Gastroesophageal sphincter (tissue), 4 donors: Measurements from ENCODE around the gene DLAT. TPM values are rescaled to one million over a fixed set of nuclear protein-coding genes. Genes with fewer than 3 reads are reported as not detected.

ENCODE experiments used
- ATAC-seq: fragments of 150-250 bp; one replicate; pipeline ENCODE4 v1.9.1; 2016; ENCODE audit warnings: mild to moderate bottlenecking, moderate library complexity
- H3K27ac ChIP-seq, 4 donors: fragments of 200-600 bp; sonication (generic) in 3 of 4; 1 replicate in 3 of 4; 2 replicates in 1 of 4; pipeline ENCODE4 v1.5.1; 2016 to 2019
- H3K27me3 ChIP-seq: fragments of 200-600 bp; sonication (generic); one replicate; pipeline ENCODE4 v1.5.1; 2019
- H3K36me3 ChIP-seq, 2 donors: fragments of 200-600 bp; sonication (generic); one replicate each; pipeline ENCODE4 v1.5.1; 2019; ENCODE audit warnings: control low read depth in 1 of 2
- H3K4me1 ChIP-seq, 3 donors: fragments of 200-600 bp; sonication (generic); 1 replicate in 2 of 3; 2 replicates in 1 of 3; pipeline ENCODE4 v1.5.1; 2016 to 2019; ENCODE audit warnings: control low read depth in 2 of 3
- H3K4me3 ChIP-seq, 2 donors: fragments of 200-600 bp; sonication (generic); one replicate each; pipeline ENCODE4 v1.5.1; 2019; ENCODE audit warnings: mild to moderate bottlenecking in 1 of 2, moderate library complexity in 1 of 2
- H3K9me3 ChIP-seq, 3 donors: fragments of 200-600 bp; sonication (generic); one replicate each; pipeline ENCODE4 v1.5.1; 2017 to 2019; ENCODE audit warnings: control low read depth in 2 of 3
- EP300 ChIP-seq: sonication (generic); formaldehyde crosslinking; IDR thresholded peaks from one replicate; pipeline ENCODE4 v1.6.1; 2017; ENCODE audit warnings: antibody characterized with exemption, mild to moderate bottlenecking
- POLR2A ChIP-seq, 2 donors: fragments of 450-650 bp; IDR thresholded peaks; one replicate each; pipeline ENCODE4 v1.6.1; 2017; ENCODE audit warnings: antibody characterized with exemption in 2 of 2, mild to moderate bottlenecking in 2 of 2, moderate library complexity in 1 of 2
- POLR2AphosphoS5 ChIP-seq: sonication (generic); formaldehyde crosslinking; IDR thresholded peaks from one replicate; pipeline ENCODE4 v1.6.1; 2017; ENCODE audit warnings: antibody characterized with exemption
- WGBS, 2 donors: methylation state at CpG; one replicate each; pipeline ENCODE4 v1.1.5; 2018; ENCODE audit warnings: low coverage in 1 of 2; 5-methylcytosine and 5-hydroxymethylcytosine counted together
- total RNA-seq, 4 donors: library from RNA; depleted of rRNA; stranded (reverse); fragments of >200 nt; gene quantifications; one replicate each; pipeline ENCODE4 v1.1.0, GENCODE V29; 2016
- TF ChIP-seq, protein P1 (sequence below), 4 experiments: fragments of 200-600 bp in 2 of 4; fragments of 450-650 bp in 2 of 4; sonication (generic) in 1 of 4; IDR thresholded peaks; one replicate each; pipeline ENCODE4 v1.5.1; 2017 to 2019; ENCODE audit warnings: antibody characterized with exemption in 4 of 4, mild to moderate bottlenecking in 2 of 4, moderate library complexity in 2 of 4

Gene DLAT
- 10 to 100 TPM; 18.2 to 38.6 (median 32.1) TPM for total RNA-seq

DNA sequence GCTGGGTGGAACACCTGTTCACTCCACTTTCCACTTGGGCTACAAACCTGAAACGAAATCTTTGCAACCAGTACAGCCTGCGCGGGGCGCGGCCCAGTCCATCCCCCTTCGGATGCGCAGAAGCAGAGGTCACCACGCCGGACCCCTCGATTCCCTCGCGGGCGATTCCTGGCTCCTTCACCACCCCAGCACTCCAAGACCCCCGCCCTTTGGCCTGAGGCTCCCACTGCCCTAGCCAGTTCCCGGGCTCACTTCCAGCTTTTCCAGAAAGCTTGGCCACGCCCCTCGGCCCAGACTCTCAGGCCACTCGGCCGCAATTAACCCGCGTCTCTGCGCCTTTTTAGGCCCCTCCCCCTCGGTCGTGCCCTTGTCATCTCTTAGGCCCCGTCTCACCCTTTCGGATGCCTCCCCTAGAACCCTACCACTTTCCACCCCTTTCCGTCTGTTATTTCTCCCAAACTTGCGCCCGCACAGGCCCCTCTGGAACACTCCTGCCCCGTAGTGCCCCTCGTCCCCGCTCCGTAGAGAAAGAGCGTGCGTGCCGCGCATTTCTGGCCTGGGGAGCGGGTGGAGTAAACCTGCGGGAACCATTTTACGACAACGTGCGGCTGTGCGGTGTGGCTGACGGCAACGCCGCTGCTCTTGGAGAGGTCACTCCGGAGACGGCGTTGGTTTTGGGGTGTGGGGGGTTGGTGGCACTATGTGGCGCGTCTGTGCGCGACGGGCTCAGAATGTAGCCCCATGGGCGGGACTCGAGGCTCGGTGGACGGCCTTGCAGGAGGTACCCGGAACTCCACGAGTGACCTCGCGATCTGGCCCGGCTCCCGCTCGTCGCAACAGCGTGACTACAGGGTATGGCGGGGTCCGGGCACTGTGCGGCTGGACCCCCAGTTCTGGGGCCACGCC, at the start of gene DLAT:
DLAT (plus strand) TSS at position 636 of the 906 bp plus-strand sequence; CDS start at position 701, 65 bp downstream.
- 0% methylated on average over 15 to 27 of the region's 71 CpGs for WGBS, 2 donors
- H3K9me3 ChIP-seq: no peaks in the 10 kb centered on the region
- ATAC-seq: peak; percentile 94
- H3K27ac ChIP-seq: peak within 1 kb of the TSS; percentile 48 to 95 (median 91)
- peaks cover 2 to 32% (median 5%) of the 10 kb centered on the region in 3 donors for H3K4me1 ChIP-seq
- no peaks in the 10 kb centered on the region for H3K27me3 ChIP-seq
- peak within 1 kb of the TSS; percentile 78 to 94 for H3K4me3 ChIP-seq
- TF ChIP-seq EP300 (no peak), POLR2AphosphoS5 (peak; percentile 68), POLR2A (IDR thresholded peaks at IDR 0.05) (peak; percentile 37 to 46)
- TF ChIP-seq, protein P1, sequence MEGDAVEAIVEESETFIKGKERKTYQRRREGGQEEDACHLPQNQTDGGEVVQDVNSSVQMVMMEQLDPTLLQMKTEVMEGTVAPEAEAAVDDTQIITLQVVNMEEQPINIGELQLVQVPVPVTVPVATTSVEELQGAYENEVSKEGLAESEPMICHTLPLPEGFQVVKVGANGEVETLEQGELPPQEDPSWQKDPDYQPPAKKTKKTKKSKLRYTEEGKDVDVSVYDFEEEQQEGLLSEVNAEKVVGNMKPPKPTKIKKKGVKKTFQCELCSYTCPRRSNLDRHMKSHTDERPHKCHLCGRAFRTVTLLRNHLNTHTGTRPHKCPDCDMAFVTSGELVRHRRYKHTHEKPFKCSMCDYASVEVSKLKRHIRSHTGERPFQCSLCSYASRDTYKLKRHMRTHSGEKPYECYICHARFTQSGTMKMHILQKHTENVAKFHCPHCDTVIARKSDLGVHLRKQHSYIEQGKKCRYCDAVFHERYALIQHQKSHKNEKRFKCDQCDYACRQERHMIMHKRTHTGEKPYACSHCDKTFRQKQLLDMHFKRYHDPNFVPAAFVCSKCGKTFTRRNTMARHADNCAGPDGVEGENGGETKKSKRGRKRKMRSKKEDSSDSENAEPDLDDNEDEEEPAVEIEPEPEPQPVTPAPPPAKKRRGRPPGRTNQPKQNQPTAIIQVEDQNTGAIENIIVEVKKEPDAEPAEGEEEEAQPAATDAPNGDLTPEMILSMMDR (IDR thresholded peaks at IDR 0.05): no peak
- peaks cover 1 to 49% of the 10 kb centered on the region in 2 donors for H3K36me3 ChIP-seq

DNA sequence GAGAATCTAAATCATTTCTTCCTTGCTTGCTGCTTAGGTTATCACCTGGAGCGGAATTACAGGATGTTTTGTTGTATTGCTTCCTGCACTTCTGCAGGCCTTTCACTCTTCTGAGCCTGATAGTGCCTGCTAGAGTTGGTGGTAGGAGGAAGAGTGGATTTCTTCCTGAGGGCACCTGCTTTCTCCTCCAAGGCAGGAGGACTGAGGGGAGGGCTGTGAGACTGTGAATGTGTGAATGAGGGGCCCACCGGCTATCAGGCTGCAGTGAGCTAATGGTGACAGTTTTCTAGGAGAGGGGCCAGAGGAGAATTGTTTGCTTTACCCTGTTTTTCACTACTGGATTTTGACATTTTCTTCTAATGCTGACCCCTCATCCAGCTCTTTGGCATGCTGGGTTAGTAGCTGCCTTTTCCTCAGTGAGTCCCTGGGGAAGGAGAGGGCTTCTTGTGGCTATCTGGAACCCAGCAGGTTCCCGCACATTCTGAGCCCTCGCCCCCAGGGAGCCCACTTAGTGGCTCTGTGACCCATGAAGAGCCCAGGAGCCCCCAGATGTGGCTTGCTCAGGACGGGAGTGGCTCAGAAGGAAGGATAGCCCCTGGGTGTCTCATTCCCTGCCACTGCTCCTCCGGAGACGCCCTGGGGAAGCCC, 49.0 kb upstream of the DLAT start:
- Histone ChIP-seq H3K4me1 (peaks cover 3 to 56% (median 18%) of the 10 kb centered on the region in 3 donors), H3K27ac (peak overlapping the region; percentile 88 to 98 (median 94)), H3K27me3 (no peaks in the 10 kb centered on the region), H3K4me3 (peak overlapping the region in 1 of 2 donors; percentile 72), H3K9me3 (no peaks in the 10 kb centered on the region), H3K36me3 (peaks cover 0 to 23% of the 10 kb centered on the region in 2 donors)
- WGBS, 2 donors: 44 to 70% methylated on average over 2 of the region's 7 CpGs
- no peak for ATAC-seq
- TF ChIP-seq, protein P1 (IDR thresholded peaks at IDR 0.05): no peak
- no peak for TF ChIP-seq EP300
- no peak for TF ChIP-seq POLR2A (IDR thresholded peaks at IDR 0.05)
- no peak for TF ChIP-seq POLR2AphosphoS5

DNA sequence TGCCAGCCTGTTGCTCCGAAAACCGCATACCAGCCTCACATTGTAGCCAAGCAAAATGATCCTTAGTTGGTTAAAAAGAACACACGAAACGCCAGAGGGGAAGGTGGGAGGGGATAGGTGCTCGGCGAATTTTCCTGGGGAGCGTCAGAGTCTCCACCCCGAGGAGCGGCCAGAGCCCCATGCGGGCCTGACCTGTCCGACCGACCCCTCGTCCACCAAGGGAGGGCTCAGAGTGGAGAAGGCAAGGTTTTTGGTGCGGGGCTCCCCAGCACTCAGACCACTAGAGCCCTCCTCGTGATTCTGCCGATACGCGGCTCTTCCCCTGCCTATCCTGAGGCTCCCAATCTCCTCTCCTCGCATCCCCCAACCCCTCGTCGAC, 48.5 kb upstream of the DLAT start:
- Histone ChIP-seq H3K27me3 (no peaks in the 10 kb centered on the region), H3K4me1 (peaks cover 4 to 61% (median 18%) of the 10 kb centered on the region in 3 donors), H3K4me3 (peak overlapping the region; percentile 72 to 77), H3K27ac (peak overlapping the region; percentile 88 to 98 (median 94)), H3K36me3 (peaks cover 0 to 28% of the 10 kb centered on the region in 2 donors), H3K9me3 (no peaks in the 10 kb centered on the region)
- WGBS, 2 donors: 2 to 3% methylated on average over 10 to 12 of the region's 21 CpGs
- peak; percentile 80 for ATAC-seq
- TF ChIP-seq POLR2A (IDR thresholded peaks at IDR 0.05) (peak; percentile 13 to 30), POLR2AphosphoS5 (peak; percentile 70), EP300 (no peak)
- TF ChIP-seq, protein P1 (IDR thresholded peaks at IDR 0.05): no peak

DNA sequence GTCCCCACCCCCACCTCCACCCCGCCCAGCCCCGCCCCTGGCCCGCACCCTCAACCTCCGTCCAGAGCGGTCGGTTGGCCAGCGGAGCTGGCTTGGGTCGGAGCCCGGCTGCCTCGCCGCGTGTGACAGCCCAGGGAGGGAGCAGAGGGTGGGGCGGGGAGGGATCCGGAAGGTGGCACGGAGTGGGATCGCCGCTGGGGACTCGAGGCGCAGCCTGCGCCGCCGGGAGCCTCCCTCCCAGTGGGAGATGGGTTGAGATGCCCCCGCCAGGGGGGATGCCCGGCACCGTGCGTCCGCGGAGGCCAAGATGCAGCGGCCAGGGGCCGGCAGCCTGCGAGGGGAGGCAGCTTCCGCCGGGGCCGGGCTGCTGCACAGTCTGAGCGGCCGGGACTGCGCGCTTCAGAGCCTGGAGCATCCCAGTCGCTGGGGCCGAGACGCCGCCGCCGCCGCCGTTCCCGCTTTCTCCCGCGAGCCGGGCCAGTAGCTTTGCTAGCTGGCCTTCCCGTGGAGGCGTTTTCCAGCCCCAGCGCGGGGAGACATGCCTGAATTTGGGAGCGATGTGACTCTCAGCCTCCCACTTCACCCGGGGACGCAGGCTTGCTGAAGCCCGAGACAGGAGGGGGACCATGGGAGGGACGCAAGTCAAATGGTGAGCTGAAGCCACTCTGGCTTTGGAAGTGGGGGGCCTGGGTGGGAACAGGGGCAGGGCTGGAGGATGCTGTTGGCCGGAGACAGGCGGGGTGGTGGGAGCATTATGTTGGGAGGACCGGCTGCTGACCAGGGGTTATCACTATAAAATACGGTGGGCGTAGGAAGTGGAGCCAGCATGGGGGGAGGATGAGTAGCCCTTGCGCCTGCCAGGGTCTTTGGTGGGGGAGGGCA, 47.8 kb upstream of the DLAT start:
- no peaks in the 10 kb centered on the region for H3K27me3 ChIP-seq
- peaks cover 9 to 67% (median 21%) of the 10 kb centered on the region in 3 donors for H3K4me1 ChIP-seq
- 0 to 7% methylated on average over 2 to 19 of the region's 65 CpGs for WGBS, 2 donors
- H3K27ac ChIP-seq: peak overlapping the region; percentile 88 to 98 (median 94)
- TF ChIP-seq EP300 (no peak), POLR2AphosphoS5 (peak; percentile 78), POLR2A (IDR thresholded peaks at IDR 0.05) (peak; percentile 70 to 72)
- TF ChIP-seq, protein P1 (IDR thresholded peaks at IDR 0.05): peak in 1 of 4 experiments; percentile 29
- peak; percentile 90 for ATAC-seq
- H3K9me3 ChIP-seq: no peaks in the 10 kb centered on the region
- H3K4me3 ChIP-seq: peak overlapping the region; percentile 72 to 77
- peaks cover 0 to 26% of the 10 kb centered on the region in 2 donors for H3K36me3 ChIP-seq
